ENCODE data around the gene ADGB.

DNA sequence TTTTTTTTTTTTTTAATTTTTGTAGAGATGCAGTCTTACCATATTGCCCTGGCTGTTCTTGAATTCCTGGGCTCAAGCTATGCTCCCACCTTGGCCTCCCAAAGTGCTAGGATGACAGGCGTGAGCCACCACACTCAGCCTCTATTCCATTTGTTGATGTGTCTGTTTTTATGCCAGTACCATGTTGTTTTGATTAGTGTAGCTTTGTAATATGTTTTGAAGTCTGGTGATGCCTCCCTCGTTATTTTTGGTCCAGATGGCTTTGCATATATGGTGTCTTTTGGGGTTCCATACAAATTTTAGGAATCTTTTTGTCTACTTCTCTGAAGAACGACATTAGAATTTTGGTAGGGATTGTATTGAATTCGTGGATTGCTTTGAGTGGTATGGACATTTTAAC, 193.2 kb downstream of the ADGB start:
- TF ChIP-seq, protein P1, sequence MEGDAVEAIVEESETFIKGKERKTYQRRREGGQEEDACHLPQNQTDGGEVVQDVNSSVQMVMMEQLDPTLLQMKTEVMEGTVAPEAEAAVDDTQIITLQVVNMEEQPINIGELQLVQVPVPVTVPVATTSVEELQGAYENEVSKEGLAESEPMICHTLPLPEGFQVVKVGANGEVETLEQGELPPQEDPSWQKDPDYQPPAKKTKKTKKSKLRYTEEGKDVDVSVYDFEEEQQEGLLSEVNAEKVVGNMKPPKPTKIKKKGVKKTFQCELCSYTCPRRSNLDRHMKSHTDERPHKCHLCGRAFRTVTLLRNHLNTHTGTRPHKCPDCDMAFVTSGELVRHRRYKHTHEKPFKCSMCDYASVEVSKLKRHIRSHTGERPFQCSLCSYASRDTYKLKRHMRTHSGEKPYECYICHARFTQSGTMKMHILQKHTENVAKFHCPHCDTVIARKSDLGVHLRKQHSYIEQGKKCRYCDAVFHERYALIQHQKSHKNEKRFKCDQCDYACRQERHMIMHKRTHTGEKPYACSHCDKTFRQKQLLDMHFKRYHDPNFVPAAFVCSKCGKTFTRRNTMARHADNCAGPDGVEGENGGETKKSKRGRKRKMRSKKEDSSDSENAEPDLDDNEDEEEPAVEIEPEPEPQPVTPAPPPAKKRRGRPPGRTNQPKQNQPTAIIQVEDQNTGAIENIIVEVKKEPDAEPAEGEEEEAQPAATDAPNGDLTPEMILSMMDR (IDR thresholded peaks at IDR 0.05): no peak
- TF ChIP-seq EZH2 (IDR thresholded peaks at IDR 0.05; ENCODE audit: borderline replicate concordance, insufficient read depth, low read depth, low read length, poor library complexity, severe bottlenecking): no peak

Data from B cell (primary cell).